Memory B cell (primary cell): ENCODE data around the gene PFKP.

Experiments used
- ATAC-seq: fragments of 150-1000 bp; cut with Tn5 transposase; 2 replicates; pipeline ENCODE4 v1.10.0; 2021; ENCODE audit warnings: low read depth, mild to moderate bottlenecking, moderate library complexity
- DNase-seq, 2 donors: peaks; one replicate each; pipeline ENCODE4 v3.0.0; 2022; ENCODE audit warnings: low spot score in 2 of 2
- H3K27ac Mint-ChIP-seq: one replicate; pipeline ENCODE4 v1.8.0; 2022; ENCODE audit warnings: mild to moderate bottlenecking, moderate library complexity, mixed read lengths
- H3K27me3 Mint-ChIP-seq: one replicate; pipeline ENCODE4 v1.8.0; 2022; ENCODE audit warnings: mixed read lengths
- H3K36me3 Mint-ChIP-seq: one replicate; pipeline ENCODE4 v1.8.0; 2022; ENCODE audit warnings: mild to moderate bottlenecking, mixed read lengths
- H3K4me1 Mint-ChIP-seq: one replicate; pipeline ENCODE4 v1.8.0; 2022; ENCODE audit warnings: mixed read lengths
- H3K4me3 Mint-ChIP-seq: one replicate; pipeline ENCODE4 v1.8.0; 2022; ENCODE audit warnings: mild to moderate bottlenecking, moderate library complexity, mixed read lengths
- H3K9me3 Mint-ChIP-seq: one replicate; pipeline ENCODE4 v1.8.0; 2022; ENCODE audit warnings: mixed read lengths

The PFKP gene

DNA sequence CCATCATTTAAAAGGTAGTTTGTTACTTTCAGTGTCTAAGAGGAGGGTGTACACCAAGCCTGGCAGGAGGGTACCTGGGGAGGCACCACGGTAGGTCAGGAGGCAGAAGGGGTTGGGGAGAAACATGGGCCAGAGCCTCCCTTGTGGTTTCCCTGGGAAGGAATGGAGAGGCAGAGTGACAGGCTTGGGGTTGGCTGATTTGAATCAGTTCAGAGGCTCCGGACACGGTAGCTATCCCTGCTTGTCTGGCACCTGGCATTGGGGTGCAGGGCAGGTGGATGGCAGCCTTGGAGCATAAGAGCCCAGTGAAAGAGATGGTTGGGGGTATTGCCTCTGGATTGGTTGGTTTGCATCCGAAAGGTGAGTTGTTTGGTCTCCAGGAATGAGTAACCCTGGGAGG, 30.2 kb upstream of the PFKP start:
- DNase-seq (no peak), ATAC-seq (no peak)
- peaks cover 5% of the 10 kb centered on the region for H3K9me3 Mint-ChIP-seq
- H3K4me1 Mint-ChIP-seq = peaks cover 34% of the 10 kb centered on the region
- peaks cover 3% of the 10 kb centered on the region for H3K36me3 Mint-ChIP-seq
- peak overlapping the region; percentile 94 for H3K27ac Mint-ChIP-seq
- H3K4me3 Mint-ChIP-seq = no peak overlapping the region
- H3K27me3 Mint-ChIP-seq = no peaks in the 10 kb centered on the region

- no peak overlapping the region for H3K4me3 Mint-ChIP-seq
- no peak for DNase-seq
- ATAC-seq = no peak
- peaks cover 3% of the 10 kb centered on the region for H3K27me3 Mint-ChIP-seq
- H3K36me3 Mint-ChIP-seq = peaks cover 3% of the 10 kb centered on the region
- peaks cover 27% of the 10 kb centered on the region for H3K4me1 Mint-ChIP-seq
- H3K27ac Mint-ChIP-seq = no peak overlapping the region
- peaks cover 5% of the 10 kb centered on the region for H3K9me3 Mint-ChIP-seq
These were observed 27.3 kb upstream of the PFKP start for GRCh38 chr10:3040069-3040468.

- no peak for DNase-seq
- no peak overlapping the region for H3K4me3 Mint-ChIP-seq
- no peak for ATAC-seq
- peaks cover 3% of the 10 kb centered on the region for H3K9me3 Mint-ChIP-seq
- peaks cover under 1% of the 10 kb centered on the region for H3K36me3 Mint-ChIP-seq
- H3K27me3 Mint-ChIP-seq = peaks cover 11% of the 10 kb centered on the region
- peaks cover 7% of the 10 kb centered on the region for H3K4me1 Mint-ChIP-seq
- H3K27ac Mint-ChIP-seq = no peak overlapping the region
These were observed 24.8 kb upstream of the PFKP start for GRCh38 chr10:3042589-3042988.

DNA sequence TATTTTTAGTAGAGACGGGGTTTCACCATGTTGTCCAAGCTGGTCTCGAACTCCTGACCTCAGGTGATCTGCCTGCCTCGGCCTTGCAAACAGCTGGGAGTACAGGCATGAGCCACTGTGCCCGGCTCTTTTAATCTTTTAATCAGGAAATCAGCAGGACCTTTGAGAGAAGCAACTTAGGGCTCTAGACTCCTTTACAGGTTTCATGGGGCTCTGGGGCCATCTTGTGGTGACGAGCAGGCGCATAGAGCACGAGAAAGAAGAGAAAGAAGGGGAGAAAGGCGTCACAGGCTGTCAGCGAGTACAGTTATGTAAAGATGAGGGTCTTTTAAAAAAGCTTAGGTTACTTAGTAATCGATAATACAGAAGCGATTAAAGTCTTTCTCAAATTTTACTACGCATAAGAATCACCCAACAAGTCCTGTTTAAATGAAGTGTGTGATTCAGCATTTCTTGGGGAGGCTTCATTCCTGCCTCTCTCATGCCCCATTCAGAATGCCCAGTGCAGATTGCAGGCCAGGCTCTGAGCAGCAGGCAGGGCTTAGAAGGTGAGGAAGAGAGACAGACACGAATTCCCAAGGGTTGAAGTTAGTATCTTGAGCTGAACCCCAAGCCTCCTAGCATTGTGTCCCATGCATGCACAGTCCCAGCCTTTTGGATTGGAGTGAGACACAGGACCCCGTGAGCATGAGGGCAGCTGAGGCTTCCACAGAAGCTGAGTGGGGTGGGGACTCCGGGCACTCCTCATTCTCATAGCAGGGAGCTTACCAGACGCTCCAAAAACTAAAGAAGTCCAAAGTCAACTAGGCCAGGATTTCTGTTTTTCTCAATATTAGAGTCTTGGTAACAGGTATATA, 23.6 kb upstream of the PFKP start:
- ATAC-seq = peak; percentile 90
- peak; percentile 56 to 64 for DNase-seq
- no peaks in the 10 kb centered on the region for H3K36me3 Mint-ChIP-seq
- peaks cover 9% of the 10 kb centered on the region for H3K4me1 Mint-ChIP-seq
- peaks cover 3% of the 10 kb centered on the region for H3K9me3 Mint-ChIP-seq
- H3K27ac Mint-ChIP-seq = no peak overlapping the region
- peaks cover 16% of the 10 kb centered on the region for H3K27me3 Mint-ChIP-seq
- H3K4me3 Mint-ChIP-seq = no peak overlapping the region

DNA sequence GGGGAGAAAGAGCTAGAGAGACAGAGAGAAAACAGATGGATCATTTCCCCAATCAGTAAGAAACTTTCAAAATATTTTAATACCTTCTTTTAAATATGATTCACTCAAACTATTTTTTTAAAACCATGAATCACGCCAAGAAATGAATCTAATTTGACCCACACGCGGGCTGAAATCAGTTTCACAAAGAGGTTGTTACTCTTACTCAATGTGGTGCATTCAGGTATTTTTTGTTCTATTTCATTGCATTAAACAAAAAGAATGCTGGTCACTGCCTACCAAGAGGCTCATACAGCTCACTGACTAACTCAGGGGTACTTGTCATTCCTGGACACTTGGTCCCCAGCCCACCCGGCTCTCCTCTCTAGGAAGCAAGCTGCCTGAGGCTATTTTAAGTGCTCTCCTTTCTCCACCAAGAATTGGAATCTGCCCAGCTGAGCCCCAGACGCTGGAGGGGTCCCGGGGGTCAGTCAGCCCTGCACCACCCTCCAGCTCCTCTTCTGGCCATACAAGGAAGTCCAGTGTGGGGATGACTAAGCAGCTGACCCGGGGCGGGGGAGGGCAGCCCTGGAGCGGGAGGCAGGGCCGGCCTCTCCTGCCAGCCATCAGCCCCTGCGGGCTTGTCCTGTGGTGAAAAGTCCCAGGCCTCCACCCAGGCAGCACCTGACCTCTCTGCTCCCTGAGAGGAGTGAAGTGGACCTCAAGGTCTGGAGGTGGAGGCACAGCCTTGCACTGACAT, 21.7 kb upstream of the PFKP start:
- Mint-ChIP-seq H3K4me1 (peaks cover 5% of the 10 kb centered on the region), H3K9me3 (no peaks in the 10 kb centered on the region), H3K27ac (no peak overlapping the region), H3K4me3 (no peak overlapping the region), H3K36me3 (no peaks in the 10 kb centered on the region), H3K27me3 (peaks cover 20% of the 10 kb centered on the region)
- no peak for ATAC-seq
- DNase-seq = no peak

GRCh38 chr10:3046210-3046779, 21.1 kb upstream of the PFKP start:
- H3K36me3 Mint-ChIP-seq = no peaks in the 10 kb centered on the region
- H3K4me3 Mint-ChIP-seq = no peak overlapping the region
- peak overlapping the region; percentile 55 for H3K27ac Mint-ChIP-seq
- ATAC-seq = no peak
- H3K27me3 Mint-ChIP-seq = peaks cover 20% of the 10 kb centered on the region
- DNase-seq = no peak
- H3K9me3 Mint-ChIP-seq = no peaks in the 10 kb centered on the region
- peaks cover 5% of the 10 kb centered on the region for H3K4me1 Mint-ChIP-seq

GRCh38 chr10:3046981-3047547, 20.3 kb upstream of the PFKP start:
- Mint-ChIP-seq H3K27me3 (peaks cover 22% of the 10 kb centered on the region), H3K9me3 (no peaks in the 10 kb centered on the region), H3K4me1 (peaks cover 5% of the 10 kb centered on the region), H3K36me3 (no peaks in the 10 kb centered on the region), H3K27ac (no peak overlapping the region), H3K4me3 (no peak overlapping the region)
- DNase-seq (no peak), ATAC-seq (no peak)

- DNase-seq (no peak), ATAC-seq (no peak)
- no peaks in the 10 kb centered on the region for H3K36me3 Mint-ChIP-seq
- H3K4me1 Mint-ChIP-seq = peaks cover 5% of the 10 kb centered on the region
- no peak overlapping the region for H3K27ac Mint-ChIP-seq
- H3K4me3 Mint-ChIP-seq = no peak overlapping the region
- H3K9me3 Mint-ChIP-seq = no peaks in the 10 kb centered on the region
- H3K27me3 Mint-ChIP-seq = peaks cover 22% of the 10 kb centered on the region
These were observed 19.8 kb upstream of the PFKP start for GRCh38 chr10:3047596-3047995.

GRCh38 chr10:3048119-3049019, 19.0 kb upstream of the PFKP start:
- Mint-ChIP-seq H3K27me3 (peaks cover 22% of the 10 kb centered on the region), H3K4me3 (no peak overlapping the region), H3K9me3 (no peaks in the 10 kb centered on the region), H3K4me1 (peaks cover 5% of the 10 kb centered on the region), H3K36me3 (no peaks in the 10 kb centered on the region), H3K27ac (no peak overlapping the region)
- no peak for DNase-seq
- ATAC-seq = no peak

DNA sequence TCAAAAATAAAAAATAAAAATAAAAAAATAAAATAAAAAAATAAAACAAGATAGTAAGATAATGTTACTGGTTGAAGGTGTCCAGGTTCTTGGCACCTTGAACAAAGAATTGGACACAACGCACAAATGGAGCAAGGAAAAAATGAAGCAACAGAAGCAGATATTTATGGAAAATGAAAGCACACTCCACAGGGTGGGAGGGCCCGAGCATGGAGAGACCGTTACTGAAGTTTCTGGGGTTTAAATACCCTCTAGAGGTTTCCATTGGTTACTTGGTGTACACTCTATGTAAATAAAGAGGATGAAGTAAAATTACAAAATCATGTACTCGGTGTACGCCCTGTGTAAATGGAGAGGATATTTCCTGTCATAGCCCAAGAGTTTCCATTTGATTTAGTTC, 15.7 kb upstream of the PFKP start:
- H3K36me3 Mint-ChIP-seq = no peaks in the 10 kb centered on the region
- DNase-seq = no peak
- peaks cover 14% of the 10 kb centered on the region for H3K27me3 Mint-ChIP-seq
- no peak for ATAC-seq
- H3K4me1 Mint-ChIP-seq = peaks cover 6% of the 10 kb centered on the region
- no peak overlapping the region for H3K27ac Mint-ChIP-seq
- H3K9me3 Mint-ChIP-seq = no peaks in the 10 kb centered on the region
- no peak overlapping the region for H3K4me3 Mint-ChIP-seq

- no peaks in the 10 kb centered on the region for H3K9me3 Mint-ChIP-seq
- H3K4me1 Mint-ChIP-seq = peaks cover 4% of the 10 kb centered on the region
- H3K27ac Mint-ChIP-seq = no peak overlapping the region
- DNase-seq (no peak), ATAC-seq (no peak)
- H3K27me3 Mint-ChIP-seq = peaks cover 9% of the 10 kb centered on the region
- H3K36me3 Mint-ChIP-seq = no peaks in the 10 kb centered on the region
- H3K4me3 Mint-ChIP-seq = no peak overlapping the region
These were observed 14.2 kb upstream of the PFKP start for GRCh38 chr10:3053155-3053554.

DNA sequence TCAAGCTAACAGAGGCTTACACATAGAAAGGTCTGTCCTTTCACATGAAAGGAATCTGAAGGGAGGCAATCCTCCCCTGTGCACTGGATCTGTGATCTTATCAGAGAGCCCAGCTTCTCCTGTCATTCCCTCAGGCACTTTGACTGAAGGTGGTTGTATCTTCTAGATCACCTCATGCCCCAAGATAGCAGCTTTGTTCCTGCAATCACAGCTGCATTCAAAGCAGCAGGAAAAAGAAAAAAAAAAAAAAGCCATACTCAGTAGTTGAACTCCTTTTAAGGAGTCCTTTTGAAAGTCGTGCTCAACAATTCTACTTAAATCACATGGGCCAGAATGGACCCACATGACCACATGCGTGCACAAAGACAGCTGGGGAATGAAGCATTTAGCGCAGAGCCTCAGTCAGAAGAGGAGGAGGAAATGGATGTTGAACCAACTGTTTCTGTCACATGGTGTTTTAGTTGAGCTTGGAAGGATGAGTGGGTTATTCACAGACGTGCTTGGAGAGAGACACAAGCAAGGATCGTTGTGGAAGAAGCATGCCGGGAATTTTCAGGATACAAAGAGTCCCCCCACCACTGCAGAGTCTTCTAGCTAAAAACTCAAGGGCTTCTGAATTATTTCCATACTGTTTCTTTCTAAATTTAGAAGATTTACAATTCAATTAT, 13.0 kb upstream of the PFKP start:
- no peak for DNase-seq
- Mint-ChIP-seq H3K27me3 (peaks cover 7% of the 10 kb centered on the region), H3K9me3 (no peaks in the 10 kb centered on the region), H3K4me3 (no peak overlapping the region), H3K4me1 (peaks cover 4% of the 10 kb centered on the region), H3K36me3 (no peaks in the 10 kb centered on the region), H3K27ac (no peak overlapping the region)
- ATAC-seq = no peak

- no peak overlapping the region for H3K4me3 Mint-ChIP-seq
- no peaks in the 10 kb centered on the region for H3K36me3 Mint-ChIP-seq
- H3K27me3 Mint-ChIP-seq = peaks cover 7% of the 10 kb centered on the region
- no peaks in the 10 kb centered on the region for H3K9me3 Mint-ChIP-seq
- no peak overlapping the region for H3K27ac Mint-ChIP-seq
- DNase-seq = no peak
- H3K4me1 Mint-ChIP-seq = peaks cover 4% of the 10 kb centered on the region
- no peak for ATAC-seq
These were observed 12.5 kb upstream of the PFKP start for GRCh38 chr10:3054851-3055199.
